IMR-90 (cell line): ENCODE results near the gene BUB1.

Experiments used
- BHLHE40 ChIP-seq: fragments of 150-350 bp; IDR thresholded peaks from 2 replicates; pipeline ENCODE4 v1.6.1; 2016; ENCODE audit warnings: mild to moderate bottlenecking, low read depth, low read length
- CEBPB ChIP-seq: IDR thresholded peaks from 2 replicates; pipeline ENCODE4 v1.6.1; 2012; ENCODE audit warnings: low read depth, low read length, improper control_type of control experiment
- MAFK ChIP-seq: IDR thresholded peaks from 2 replicates; pipeline ENCODE4 v1.6.1; 2012; ENCODE audit warnings: low read depth, low read length, improper control_type of control experiment
- MXI1 ChIP-seq: IDR thresholded peaks from 2 replicates; pipeline ENCODE4 v1.6.1; 2012; ENCODE audit warnings: low read depth, mild to moderate bottlenecking, low read length, moderate library complexity, borderline replicate concordance
- POLR2A ChIP-seq: IDR thresholded peaks from 2 replicates; pipeline ENCODE4 v1.6.1; 2012; ENCODE audit warnings: mild to moderate bottlenecking, low read depth, low read length
- RAD21 ChIP-seq: IDR thresholded peaks from 2 replicates; pipeline ENCODE4 v1.6.1; 2012; ENCODE audit warnings: low read length, improper control_type of control experiment
- RCOR1 ChIP-seq: IDR thresholded peaks from 2 replicates; pipeline ENCODE4 v1.6.1; 2012; ENCODE audit warnings: mild to moderate bottlenecking, low read length, improper control_type of control experiment; ENCODE audit not compliant: insufficient replicate concordance
- RFX5 ChIP-seq: IDR thresholded peaks from 2 replicates; pipeline ENCODE4 v1.8.0; 2012; ENCODE audit warnings: low read depth, mild to moderate bottlenecking, low read length, moderate library complexity
- TF ChIP-seq, protein P1 (sequence below): conservative IDR thresholded peaks from 2 replicates; pipeline ENCODE4 v1.5.1; 2012; ENCODE audit warnings: mild to moderate bottlenecking, low read depth, low read length, improper control_type of control experiment
- TF ChIP-seq, protein P2 (sequence below): fragments of 150-350 bp; IDR thresholded peaks from 2 replicates; pipeline ENCODE4 v1.6.1; 2017; ENCODE audit warnings: mild to moderate bottlenecking, antibody characterized with exemption, low read length, low read depth

DNA sequence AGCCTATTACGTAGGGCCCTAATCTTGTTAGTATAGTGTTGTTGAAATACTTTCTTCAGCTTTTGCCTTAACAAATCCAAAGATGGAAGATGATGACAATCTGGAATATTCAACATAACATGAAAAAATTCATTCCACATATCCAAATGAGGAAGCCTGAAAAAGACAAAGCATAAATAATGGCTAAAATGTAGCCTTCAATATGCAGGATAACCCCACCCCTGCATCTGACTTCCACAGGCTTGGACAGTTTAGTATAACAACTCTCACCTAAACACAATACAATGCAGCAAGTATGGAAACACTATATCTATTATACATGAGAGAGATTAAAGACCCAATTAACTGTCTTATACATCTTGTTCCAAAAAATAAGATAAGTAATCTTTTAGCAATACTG is 39.9 kb downstream of the BUB1 start:
- TF ChIP-seq, protein P1, sequence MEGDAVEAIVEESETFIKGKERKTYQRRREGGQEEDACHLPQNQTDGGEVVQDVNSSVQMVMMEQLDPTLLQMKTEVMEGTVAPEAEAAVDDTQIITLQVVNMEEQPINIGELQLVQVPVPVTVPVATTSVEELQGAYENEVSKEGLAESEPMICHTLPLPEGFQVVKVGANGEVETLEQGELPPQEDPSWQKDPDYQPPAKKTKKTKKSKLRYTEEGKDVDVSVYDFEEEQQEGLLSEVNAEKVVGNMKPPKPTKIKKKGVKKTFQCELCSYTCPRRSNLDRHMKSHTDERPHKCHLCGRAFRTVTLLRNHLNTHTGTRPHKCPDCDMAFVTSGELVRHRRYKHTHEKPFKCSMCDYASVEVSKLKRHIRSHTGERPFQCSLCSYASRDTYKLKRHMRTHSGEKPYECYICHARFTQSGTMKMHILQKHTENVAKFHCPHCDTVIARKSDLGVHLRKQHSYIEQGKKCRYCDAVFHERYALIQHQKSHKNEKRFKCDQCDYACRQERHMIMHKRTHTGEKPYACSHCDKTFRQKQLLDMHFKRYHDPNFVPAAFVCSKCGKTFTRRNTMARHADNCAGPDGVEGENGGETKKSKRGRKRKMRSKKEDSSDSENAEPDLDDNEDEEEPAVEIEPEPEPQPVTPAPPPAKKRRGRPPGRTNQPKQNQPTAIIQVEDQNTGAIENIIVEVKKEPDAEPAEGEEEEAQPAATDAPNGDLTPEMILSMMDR: no peak
- TF ChIP-seq MXI1 (no peak), BHLHE40 (no peak), CEBPB (no peak), RAD21 (no peak), MAFK (no peak), RFX5 (no peak), POLR2A (no peak), RCOR1 (no peak)
- TF ChIP-seq, protein P2, sequence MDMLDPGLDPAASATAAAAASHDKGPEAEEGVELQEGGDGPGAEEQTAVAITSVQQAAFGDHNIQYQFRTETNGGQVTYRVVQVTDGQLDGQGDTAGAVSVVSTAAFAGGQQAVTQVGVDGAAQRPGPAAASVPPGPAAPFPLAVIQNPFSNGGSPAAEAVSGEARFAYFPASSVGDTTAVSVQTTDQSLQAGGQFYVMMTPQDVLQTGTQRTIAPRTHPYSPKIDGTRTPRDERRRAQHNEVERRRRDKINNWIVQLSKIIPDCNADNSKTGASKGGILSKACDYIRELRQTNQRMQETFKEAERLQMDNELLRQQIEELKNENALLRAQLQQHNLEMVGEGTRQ: no peak
